ENCODE data around the gene ERI3. TPM values are rescaled to one million over a fixed set of nuclear protein-coding genes. Genes with fewer than 3 reads are reported as not detected.

ERI3 gene
- total and polyA plus RNA-seq, 2 of the 4 experiments (the other 2 are of a cell fraction) = 56.6 to 70.9 TPM

DNA sequence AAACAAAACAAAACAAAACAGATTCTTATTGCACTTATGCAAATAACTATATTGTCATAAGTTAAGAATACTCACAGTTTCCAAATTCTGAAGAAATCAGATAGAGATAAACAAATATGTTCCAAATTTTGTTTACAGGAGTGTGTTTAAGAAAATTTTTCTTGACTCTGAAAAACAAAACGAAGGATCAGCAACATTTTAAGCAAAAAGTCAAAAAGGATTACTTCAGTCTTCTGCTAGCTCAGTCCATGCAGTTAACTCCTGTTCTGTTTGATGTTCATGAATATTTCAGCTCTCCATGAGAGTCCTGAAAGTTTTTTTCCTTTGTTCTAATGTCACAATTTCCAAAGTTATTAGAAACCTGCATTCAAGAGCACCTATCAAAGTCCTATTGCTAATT is 180.4 kb downstream of the ERI3 start:
- Histone ChIP-seq H3K56ac (ENCODE audit: extremely low read depth, insufficient read depth, low read length) (no peak overlapping the region), H3K23ac (ENCODE audit: low read depth, low read length) (no peak overlapping the region), H3K9me3 (ENCODE audit: control insufficient read depth, insufficient read depth, low read length) (no peaks in the 10 kb centered on the region; the same call in 1 of the 2 replicates), H2BK20ac (ENCODE audit: low read depth, low read length) (no peak overlapping the region), H2AFZ (replicated peaks; ENCODE audit: low read length, poor library complexity) (no peak overlapping the region), H4K5ac (ENCODE audit: low read depth, low read length) (no peak overlapping the region), H3K14ac (replicated peaks; ENCODE audit: low read depth, low read length) (no peak overlapping the region), H2AK5ac (ENCODE audit: low read depth, low read length) (no peak overlapping the region), H3K4me2 (ENCODE audit: low read depth, low read length) (no peak overlapping the region), H4K8ac (ENCODE audit: low read depth in 2 of 2, low read length in 2 of 2) (no peak overlapping the region), H3K27me3 (ENCODE audit: control insufficient read depth, insufficient read depth, low read length) (no peaks in the 10 kb centered on the region), H2BK15ac (ENCODE audit: low read depth, low read length) (no peak overlapping the region), H3K36me3 (ENCODE audit: control insufficient read depth, insufficient read depth, low read length) (no peaks in the 10 kb centered on the region), H3K9me1 (ENCODE audit: insufficient read depth, low read length) (no peaks in the 10 kb centered on the region), H4K20me1 (ENCODE audit: insufficient read depth, low read length) (no peaks in the 10 kb centered on the region), H3K4me3 (ENCODE audit: insufficient read depth, low read depth, low read length) (no peak overlapping the region), H3K9ac (ENCODE audit: low read depth, low read length) (no peak overlapping the region), H4K91ac (ENCODE audit: insufficient read depth, low read depth, low read length) (no peak overlapping the region), H3K4me1 (ENCODE audit: control insufficient read depth, insufficient read depth, low read length) (no peaks in the 10 kb centered on the region), H2BK5ac (ENCODE audit: low read depth, low read length, poor library complexity, severe bottlenecking) (no peak overlapping the region), H2AK9ac (replicated peaks; ENCODE audit: low read depth, low read length, poor library complexity) (no peak overlapping the region), H2BK120ac (ENCODE audit: low read depth, low read length) (no peak overlapping the region), H3K79me1 (ENCODE audit: low read depth in 1 of 2, low read length in 2 of 2) (no peaks in the 10 kb centered on the region), H3K18ac (ENCODE audit: low read depth, low read length) (no peak overlapping the region), H3K27ac (ENCODE audit: insufficient read depth, low read length) (no peak overlapping the region), H3K4ac (ENCODE audit: low read depth, low read length) (no peak overlapping the region)
- ChIA-PET CTCF (no interaction called here), POLR2A (ENCODE audit: unreplicated experiment) (no interaction called here)
- BruUV-seq (replicated peaks) = no TSS peak
- in situ Hi-C loops (cut with MboI; ENCODE audit: low sequenced_read_pairs) = no loop called here
- DNase-seq (no peak), ATAC-seq (ENCODE audit: low read depth) (no peak)
- TF ChIP-seq MAZ (IDR thresholded peaks at IDR 0.05; ENCODE audit: borderline replicate concordance, low read depth, low read length) (no peak), CHD1 (IDR thresholded peaks at IDR 0.05; ENCODE audit: low read depth, low read length) (no peak), RCOR1 (IDR thresholded peaks at IDR 0.05; ENCODE audit: insufficient replicate concordance, low read length) (no peak), NFE2L2 (IDR thresholded peaks at IDR 0.05; ENCODE audit: low read depth, low read length) (no peak), SMC3 (IDR thresholded peaks at IDR 0.05; ENCODE audit: low read depth, low read length) (no peak), BHLHE40 (IDR thresholded peaks at IDR 0.05; ENCODE audit: low read depth, low read length) (no peak), RAD21 (IDR thresholded peaks at IDR 0.05; ENCODE audit: low read length) (no peak), MAFK (IDR thresholded peaks at IDR 0.05; ENCODE audit: low read depth, low read length) (no peak), CEBPB (IDR thresholded peaks at IDR 0.05; ENCODE audit: low read depth, low read length) (no peak), FOS (IDR thresholded peaks at IDR 0.05; ENCODE audit: low read depth, low read length) (no peak), CTCF (conservative IDR thresholded peaks at IDR 0.05; ENCODE audit: low read depth, low read length) (no peak), POLR2A (IDR thresholded peaks at IDR 0.05; ENCODE audit: low read depth, low read length) (no peak), RFX5 (IDR thresholded peaks at IDR 0.05; ENCODE audit: low read depth, low read length) (no peak), MXI1 (IDR thresholded peaks at IDR 0.05; ENCODE audit: borderline replicate concordance, low read depth, low read length) (no peak)
- TF ChIP-seq, protein P1, sequence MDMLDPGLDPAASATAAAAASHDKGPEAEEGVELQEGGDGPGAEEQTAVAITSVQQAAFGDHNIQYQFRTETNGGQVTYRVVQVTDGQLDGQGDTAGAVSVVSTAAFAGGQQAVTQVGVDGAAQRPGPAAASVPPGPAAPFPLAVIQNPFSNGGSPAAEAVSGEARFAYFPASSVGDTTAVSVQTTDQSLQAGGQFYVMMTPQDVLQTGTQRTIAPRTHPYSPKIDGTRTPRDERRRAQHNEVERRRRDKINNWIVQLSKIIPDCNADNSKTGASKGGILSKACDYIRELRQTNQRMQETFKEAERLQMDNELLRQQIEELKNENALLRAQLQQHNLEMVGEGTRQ (IDR thresholded peaks at IDR 0.05; ENCODE audit: low read depth, low read length) = no peak
- TF ChIP-seq, protein P2, sequence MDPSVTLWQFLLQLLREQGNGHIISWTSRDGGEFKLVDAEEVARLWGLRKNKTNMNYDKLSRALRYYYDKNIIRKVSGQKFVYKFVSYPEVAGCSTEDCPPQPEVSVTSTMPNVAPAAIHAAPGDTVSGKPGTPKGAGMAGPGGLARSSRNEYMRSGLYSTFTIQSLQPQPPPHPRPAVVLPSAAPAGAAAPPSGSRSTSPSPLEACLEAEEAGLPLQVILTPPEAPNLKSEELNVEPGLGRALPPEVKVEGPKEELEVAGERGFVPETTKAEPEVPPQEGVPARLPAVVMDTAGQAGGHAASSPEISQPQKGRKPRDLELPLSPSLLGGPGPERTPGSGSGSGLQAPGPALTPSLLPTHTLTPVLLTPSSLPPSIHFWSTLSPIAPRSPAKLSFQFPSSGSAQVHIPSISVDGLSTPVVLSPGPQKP (IDR thresholded peaks at IDR 0.05; ENCODE audit: borderline replicate concordance, low read depth, low read length) = no peak
- dilution Hi-C loops (cut with HindIII; ENCODE audit: low sequenced_read_pairs, unreplicated experiment) = no loop called here
- intact Hi-C loops (cut with micrococcal nuclease) = no loop called here
- no CpG with 5 or more reads among the region's 1 CpG for WGBS, 2 experiments (ENCODE audit: extremely low coverage in 2 of 2, insufficient read length in 1 of 2)

Measured in IMR-90 (cell line).